Lung (tissue), 12 donors: ENCODE results near the gene RPL7A. TPM values are rescaled to one million over a fixed set of nuclear protein-coding genes. Genes with fewer than 3 reads are reported as not detected.
A peak's percentile ranks its signal among the peaks of the same experiment; 100 is the strongest.
"Not testable (repeated sequence)": the region's sequence is repeated elsewhere in the genome, so short reads cannot be mapped to it uniquely, and the experiment has no call there.

Experiments used
- ATAC-seq: fragments of 200-7000 bp; cut with Tn5 transposase; one replicate; pipeline ENCODE4 v1.9.1; 2020; ENCODE audit warnings: moderate number of reproducible peaks; ENCODE audit not compliant: insufficient read depth, low FRiP score
- DNase-seq, 3 donors: peaks; one replicate each; pipeline ENCODE4 v3.0.0-alpha.2; 2013 to 2017
- H3K27ac ChIP-seq, 2 donors: one replicate each; pipeline ENCODE4 v1.5.1; 2013; ENCODE audit warnings: mild to moderate bottlenecking in 2 of 2, moderate library complexity in 2 of 2, control low read depth in 1 of 2, inconsistent platforms in 1 of 2, low read depth in 1 of 2, low read length in 1 of 2
- H3K27me3 ChIP-seq, 3 donors: one replicate each; pipeline ENCODE4 v1.5.1; 2013; ENCODE audit warnings: low read length in 2 of 3; ENCODE audit not compliant: control insufficient read depth in 3 of 3, insufficient read depth in 3 of 3
- H3K36me3 ChIP-seq, 4 donors: one replicate each; pipeline ENCODE4 v1.5.1; 2013; ENCODE audit warnings: low read length in 4 of 4, mild to moderate bottlenecking in 1 of 4, moderate library complexity in 1 of 4; ENCODE audit not compliant: control insufficient read depth in 4 of 4, insufficient read depth in 4 of 4
- H3K4me1 ChIP-seq, 5 donors: one replicate each; pipeline ENCODE4 v1.5.1; 2013; ENCODE audit warnings: low read length in 5 of 5, mild to moderate bottlenecking in 2 of 5, moderate library complexity in 1 of 5; ENCODE audit not compliant: control insufficient read depth in 5 of 5, insufficient read depth in 5 of 5
- H3K4me3 ChIP-seq: one replicate; pipeline ENCODE4 v1.5.1; 2013; ENCODE audit warnings: mild to moderate bottlenecking, control low read depth, moderate library complexity
- H3K9ac ChIP-seq, 2 donors: one replicate each; pipeline ENCODE4 v1.5.1; 2013; ENCODE audit warnings: low read length in 2 of 2, control low read depth in 1 of 2; ENCODE audit not compliant: insufficient read depth in 1 of 2
- H3K9me3 ChIP-seq, 4 donors: one replicate each; pipeline ENCODE4 v1.5.1; 2013; ENCODE audit warnings: low read length in 3 of 4, mild to moderate bottlenecking in 1 of 4, moderate library complexity in 1 of 4; ENCODE audit not compliant: control insufficient read depth in 4 of 4, insufficient read depth in 3 of 4
- WGBS, 2 donors: extraction: QIAGEN DNeasy Blood & Tissue Kit; methylation state at CpG; one replicate each; pipeline ENCODE4 v1.1.7; 2013; 5-methylcytosine and 5-hydroxymethylcytosine counted together
- polyA plus RNA-seq, 2 donors: library from polyadenylated mRNA; stranded (reverse); fragments of 200-250 nt; gene quantifications; one replicate each; pipeline ENCODE4 v1.2.1, GENCODE V29; 2013
- total RNA-seq, 2 donors: library from RNA; depleted of rRNA in 1 of 2; stranded (reverse); fragments of >200 nt in 1 of 2; gene quantifications; one replicate each; pipeline ENCODE4 v1.2.1, GENCODE V29; 2014 to 2021
- TF ChIP-seq, protein P1 (sequence below): IDR thresholded peaks from 2 replicates; pipeline ENCODE4 v1.5.1; 2012; ENCODE audit warnings: mild to moderate bottlenecking; ENCODE audit errors: control extremely low read depth, extremely low read depth
- donor health status: control.
- donor health status: control.
- donor health status: Bipolar disorder and iron deficiency.
- donor health status: healthy.
- donor health status: DM: yes; HTN: yes; CAD: no.

Gene RPL7A
- total and polyA plus RNA-seq, 4 donors, result 1,412 to 3,573 (median 2,118) TPM

GRCh38 chr9:133333566-133333965 is 14.5 kb upstream of the RPL7A start:
- 93 to 97% methylated on average over 10 of the region's 10 CpGs for WGBS, 2 donors
- DNase-seq, result no peak
- ATAC-seq, result no peak

GRCh38 chr9:133334161-133334560 is 13.9 kb upstream of the RPL7A start:
- Histone ChIP-seq H3K27me3 (no peaks in the 10 kb centered on the region), H3K36me3 (peaks cover 18 to 40% (median 24%) of the 10 kb centered on the region in 4 donors), H3K9ac (no peak overlapping the region), H3K4me1 (peaks cover 0 to 14% (median 3%) of the 10 kb centered on the region in 5 donors), H3K4me3 (no peak overlapping the region), H3K9me3 (no peaks in the 10 kb centered on the region), H3K27ac (no peak overlapping the region)
- TF ChIP-seq, protein P1, sequence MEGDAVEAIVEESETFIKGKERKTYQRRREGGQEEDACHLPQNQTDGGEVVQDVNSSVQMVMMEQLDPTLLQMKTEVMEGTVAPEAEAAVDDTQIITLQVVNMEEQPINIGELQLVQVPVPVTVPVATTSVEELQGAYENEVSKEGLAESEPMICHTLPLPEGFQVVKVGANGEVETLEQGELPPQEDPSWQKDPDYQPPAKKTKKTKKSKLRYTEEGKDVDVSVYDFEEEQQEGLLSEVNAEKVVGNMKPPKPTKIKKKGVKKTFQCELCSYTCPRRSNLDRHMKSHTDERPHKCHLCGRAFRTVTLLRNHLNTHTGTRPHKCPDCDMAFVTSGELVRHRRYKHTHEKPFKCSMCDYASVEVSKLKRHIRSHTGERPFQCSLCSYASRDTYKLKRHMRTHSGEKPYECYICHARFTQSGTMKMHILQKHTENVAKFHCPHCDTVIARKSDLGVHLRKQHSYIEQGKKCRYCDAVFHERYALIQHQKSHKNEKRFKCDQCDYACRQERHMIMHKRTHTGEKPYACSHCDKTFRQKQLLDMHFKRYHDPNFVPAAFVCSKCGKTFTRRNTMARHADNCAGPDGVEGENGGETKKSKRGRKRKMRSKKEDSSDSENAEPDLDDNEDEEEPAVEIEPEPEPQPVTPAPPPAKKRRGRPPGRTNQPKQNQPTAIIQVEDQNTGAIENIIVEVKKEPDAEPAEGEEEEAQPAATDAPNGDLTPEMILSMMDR, result no peak
- no peak for ATAC-seq
- no peak for DNase-seq
- 93% methylated on average over 6 of the region's 6 CpGs for WGBS, 2 donors

More at GRCh38 chr9:133333566-133333965, 14.5 kb upstream of the RPL7A start:
- Histone ChIP-seq H3K27me3 (no peaks in the 10 kb centered on the region), H3K27ac (no peak overlapping the region), H3K9me3 (no peaks in the 10 kb centered on the region), H3K9ac (no peak overlapping the region), H3K4me1 (peaks cover 0 to 14% (median 3%) of the 10 kb centered on the region in 5 donors), H3K4me3 (no peak overlapping the region), H3K36me3 (peaks cover 14 to 38% (median 24%) of the 10 kb centered on the region in 4 donors)
- TF ChIP-seq, protein P1, result no peak

GRCh38 chr9:133334888-133335287 is 13.1 kb upstream of the RPL7A start:
- DNase-seq, H3K9me3 ChIP-seq, ATAC-seq, H3K27ac ChIP-seq, H3K4me3 ChIP-seq, H3K27me3 ChIP-seq: not testable (repeated sequence)
- Histone ChIP-seq H3K36me3 (peaks cover 22 to 44% (median 24%) of the 10 kb centered on the region in 4 donors), H3K4me1 (peaks cover 0 to 14% (median 3%) of the 10 kb centered on the region in 5 donors), H3K9ac (peak overlapping the region in 1 of 2 donors; percentile 78)
- WGBS, 2 donors, result 68 to 70% methylated on average over 11 of the region's 11 CpGs

- peak; percentile 98 for ATAC-seq
Measured at GRCh38 chr9:133335924-133336811, 11.8 kb upstream of the RPL7A start, which contains the start of gene SURF6. Gene SURF6, minus strand, starts transcription at chr9:133336188. Its CDS starts 56 bp downstream, at chr9:133336132.

More at GRCh38 chr9:133335924-133336811, 11.8 kb upstream of the RPL7A start, which contains the start of gene SURF6:
- Histone ChIP-seq H3K27ac (peak within 1 kb of the TSS; percentile 64 to 83), H3K4me3 (peak within 1 kb of the TSS; percentile 92), H3K9ac (peak within 1 kb of the TSS; percentile 43 to 78), H3K27me3 (no peaks in the 10 kb centered on the region), H3K36me3 (peaks cover 22 to 44% (median 25%) of the 10 kb centered on the region in 4 donors), H3K9me3 (no peaks in the 10 kb centered on the region), H3K4me1 (peaks cover 0 to 14% (median 3%) of the 10 kb centered on the region in 5 donors)
- DNase-seq, result peak; percentile 86 to 92 (median 89)
- TF ChIP-seq, protein P1, result peak; percentile 11
- WGBS, 2 donors, result 5 to 8% methylated on average over 69 to 70 of the region's 70 CpGs
